GM23338 (cell line): ENCODE measurements around the gene SORCS3. TPM values are rescaled to one million over a fixed set of nuclear protein-coding genes. Genes with fewer than 3 reads are reported as not detected.

Experiments
- ATAC-seq: fragments of 200-7000 bp; cut with Tn5 transposase; 3 replicates; pipeline ENCODE4 v1.9.1; 2020
- DNase-seq: peaks from one replicate; pipeline ENCODE4 v3.0.0-alpha.2; 2015; ENCODE audit warnings: low spot score
- H2AFZ ChIP-seq: fragments of 200-600 bp; sonication (generic); 2 replicates; pipeline ENCODE4 v1.8.0; 2016; ENCODE audit warnings: antibody characterized with exemption, mild to moderate bottlenecking, moderate library complexity
- H3F3A ChIP-seq: fragments of 200-600 bp; sonication (generic); replicated peaks from 2 replicates; pipeline ENCODE4 v1.8.0; 2017; ENCODE audit warnings: antibody characterized with exemption, mixed run types, low read depth
- H3K27ac ChIP-seq: fragments of 200-600 bp; sonication (generic); 2 replicates; pipeline ENCODE4 v1.6.1; 2016; ENCODE audit warnings: low read depth
- H3K27me3 ChIP-seq: fragments of 200-600 bp; sonication (generic); 2 replicates; pipeline ENCODE4 v1.8.0; 2016; ENCODE audit warnings: mild to moderate bottlenecking, mixed run types, moderate library complexity; ENCODE audit not compliant: insufficient read depth
- H3K36me3 ChIP-seq: fragments of 200-600 bp; sonication (generic); 2 replicates; pipeline ENCODE4 v1.8.0; 2016; ENCODE audit warnings: mild to moderate bottlenecking; ENCODE audit not compliant: insufficient read depth
- H3K4me1 ChIP-seq: fragments of 200-600 bp; sonication (generic); 2 replicates; pipeline ENCODE4 v1.8.0; 2016; ENCODE audit warnings: mild to moderate bottlenecking, moderate library complexity; ENCODE audit not compliant: insufficient read depth
- H3K4me2 ChIP-seq: fragments of 200-600 bp; sonication (generic); 2 replicates; pipeline ENCODE4 v1.7.1; 2017; ENCODE audit warnings: mixed run types
- H3K4me3 ChIP-seq: fragments of 200-600 bp; sonication (generic); 2 replicates; pipeline ENCODE4 v1.6.1; 2016; ENCODE audit warnings: mixed run types
- H3K79me2 ChIP-seq: fragments of 200-600 bp; sonication (generic); replicated peaks from 2 replicates; pipeline ENCODE4 v1.8.0; 2017; ENCODE audit warnings: mild to moderate bottlenecking; ENCODE audit not compliant: insufficient read depth
- H3K9me2 ChIP-seq: fragments of 200-600 bp; sonication (generic); 2 replicates; pipeline ENCODE4 v1.8.0; 2017; ENCODE audit not compliant: insufficient read depth
- H4K20me1 ChIP-seq: fragments of 200-600 bp; sonication (generic); replicated peaks from 2 replicates; pipeline ENCODE4 v1.8.0; 2017; ENCODE audit warnings: mild to moderate bottlenecking; ENCODE audit not compliant: insufficient read depth
- H3K27ac Mint-ChIP-seq: 2 replicates; pipeline ENCODE4 v1.8.0; 2020; ENCODE audit warnings: inconsistent platforms, mild to moderate bottlenecking, moderate library complexity, mixed read lengths
- H3K27me3 Mint-ChIP-seq: 3 replicates; pipeline ENCODE4 v1.8.0; 2022; ENCODE audit warnings: low read depth, mild to moderate bottlenecking, moderate library complexity, mixed read lengths, inconsistent platforms; ENCODE audit not compliant: insufficient read depth, poor library complexity
- H3K36me3 Mint-ChIP-seq: 3 replicates; pipeline ENCODE4 v1.8.0; 2021; ENCODE audit warnings: low read depth, mild to moderate bottlenecking, inconsistent platforms, moderate library complexity, mixed read lengths
- H3K4me1 Mint-ChIP-seq: 3 replicates; pipeline ENCODE4 v1.8.0; 2020; ENCODE audit warnings: mild to moderate bottlenecking, inconsistent platforms, mixed read lengths
- H3K4me3 Mint-ChIP-seq: 3 replicates; pipeline ENCODE4 v1.8.0; 2021; ENCODE audit warnings: moderate library complexity, mild to moderate bottlenecking, inconsistent platforms, mixed read lengths
- H3K9me3 Mint-ChIP-seq: 3 replicates; pipeline ENCODE4 v1.8.0; 2020; ENCODE audit warnings: moderate library complexity, mild to moderate bottlenecking, inconsistent platforms, mixed read lengths
- EZH2 ChIP-seq: fragments of 200-600 bp; sonication (generic); IDR thresholded peaks from one replicate; pipeline ENCODE4 v1.8.0; 2017; ENCODE audit warnings: antibody characterized with exemption, mild to moderate bottlenecking, low read depth; ENCODE audit not compliant: unreplicated experiment
- JUNB ChIP-seq: IDR thresholded peaks from one replicate; pipeline ENCODE4 v1.6.1; 2016; ENCODE audit warnings: antibody characterized with exemption; ENCODE audit not compliant: unreplicated experiment
- STAT1 ChIP-seq: IDR thresholded peaks from one replicate; pipeline ENCODE4 v1.6.1; 2016; ENCODE audit warnings: antibody characterized with exemption; ENCODE audit not compliant: unreplicated experiment
- ZNF114 ChIP-seq: fragments of 250-450 bp; sonication (Bioruptor Pico); IDR thresholded peaks from 2 replicates; pipeline ENCODE4 v1.5.0; 2020; ENCODE audit warnings: mild to moderate bottlenecking, moderate library complexity
- polyA plus RNA-seq: library from polyadenylated mRNA; unstranded; fragments of >200 nt; fragmentation: Nextera tagmentation; extraction: Ambion mirVana; gene quantifications from 2 replicates; pipeline ENCODE4 v1.2.1, GENCODE V29; 2016
- total RNA-seq: library from RNA; depleted of rRNA; stranded (reverse); fragments of >200 nt; shearing (Covaris generic); gene quantifications from 2 replicates; pipeline ENCODE4 v1.2.3, GENCODE V29; 2014
- TF ChIP-seq, protein P1 (sequence below): IDR thresholded peaks from one replicate; pipeline ENCODE4 v1.6.1; 2018; ENCODE audit warnings: antibody characterized with exemption; ENCODE audit not compliant: unreplicated experiment
- TF ChIP-seq, protein P2 (sequence below), 2 experiments: fragments of 200-600 bp in 1 of 2; sonication (generic) in 1 of 2; conservative IDR thresholded peaks; 2 replicates each; pipeline versions ENCODE4 v1.5.1 to v1.6.1; 2016 to 2017; ENCODE audit warnings: antibody characterized with exemption in 2 of 2, low read depth in 2 of 2, mild to moderate bottlenecking in 2 of 2, moderate library complexity in 1 of 2

Gene SORCS3
- total and polyA plus RNA-seq, 2 experiments from 2014 or later: 0.37 to 1.4 TPM

DNA sequence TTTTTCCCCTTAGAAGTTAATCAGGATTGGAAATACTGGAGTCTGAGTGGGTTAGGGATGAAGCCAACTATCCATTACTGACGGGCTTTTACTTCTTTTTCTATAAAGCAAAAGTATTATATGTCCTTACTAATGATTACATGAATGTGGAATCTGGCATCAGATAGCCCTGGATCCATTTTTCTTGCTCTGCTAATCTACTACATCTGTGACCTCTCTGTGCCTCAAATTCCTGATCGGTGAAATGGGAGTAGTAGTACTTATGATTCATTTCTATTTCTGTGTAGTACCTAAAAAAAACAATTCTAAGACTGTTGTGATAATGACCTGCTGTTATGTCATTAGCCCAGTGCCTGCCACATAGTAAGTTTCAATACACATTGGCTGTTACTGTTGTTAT, 621.6 kb downstream of the SORCS3 start:
- H3K4me1 ChIP-seq: peaks cover 15% of the 10 kb centered on the region
- Mint-ChIP-seq H3K27ac (0 out of 2 replicates have a peak overlapping the region, but pooled peaks have one; percentile 69), H3K9me3 (no peaks in the 10 kb centered on the region), H3K4me3 (no peak overlapping the region), H3K4me1 (peaks cover 11% of the 10 kb centered on the region; the same call in 2 of the 3 replicates), H3K36me3 (no peaks in the 10 kb centered on the region), H3K27me3 (no peaks in the 10 kb centered on the region)
- no peaks in the 10 kb centered on the region for H3K9me2 ChIP-seq
- no peak overlapping the region for H3K4me3 ChIP-seq
- H3K27me3 ChIP-seq: no peaks in the 10 kb centered on the region
- H3K27ac ChIP-seq: no peak overlapping the region
- no peaks in the 10 kb centered on the region for H3F3A ChIP-seq
- H4K20me1 ChIP-seq: no peaks in the 10 kb centered on the region
- H3K4me2 ChIP-seq: no peak overlapping the region
- H3K79me2 ChIP-seq: no peaks in the 10 kb centered on the region
- H3K36me3 ChIP-seq: no peaks in the 10 kb centered on the region
- ATAC-seq: no peak
- TF ChIP-seq, protein P1, sequence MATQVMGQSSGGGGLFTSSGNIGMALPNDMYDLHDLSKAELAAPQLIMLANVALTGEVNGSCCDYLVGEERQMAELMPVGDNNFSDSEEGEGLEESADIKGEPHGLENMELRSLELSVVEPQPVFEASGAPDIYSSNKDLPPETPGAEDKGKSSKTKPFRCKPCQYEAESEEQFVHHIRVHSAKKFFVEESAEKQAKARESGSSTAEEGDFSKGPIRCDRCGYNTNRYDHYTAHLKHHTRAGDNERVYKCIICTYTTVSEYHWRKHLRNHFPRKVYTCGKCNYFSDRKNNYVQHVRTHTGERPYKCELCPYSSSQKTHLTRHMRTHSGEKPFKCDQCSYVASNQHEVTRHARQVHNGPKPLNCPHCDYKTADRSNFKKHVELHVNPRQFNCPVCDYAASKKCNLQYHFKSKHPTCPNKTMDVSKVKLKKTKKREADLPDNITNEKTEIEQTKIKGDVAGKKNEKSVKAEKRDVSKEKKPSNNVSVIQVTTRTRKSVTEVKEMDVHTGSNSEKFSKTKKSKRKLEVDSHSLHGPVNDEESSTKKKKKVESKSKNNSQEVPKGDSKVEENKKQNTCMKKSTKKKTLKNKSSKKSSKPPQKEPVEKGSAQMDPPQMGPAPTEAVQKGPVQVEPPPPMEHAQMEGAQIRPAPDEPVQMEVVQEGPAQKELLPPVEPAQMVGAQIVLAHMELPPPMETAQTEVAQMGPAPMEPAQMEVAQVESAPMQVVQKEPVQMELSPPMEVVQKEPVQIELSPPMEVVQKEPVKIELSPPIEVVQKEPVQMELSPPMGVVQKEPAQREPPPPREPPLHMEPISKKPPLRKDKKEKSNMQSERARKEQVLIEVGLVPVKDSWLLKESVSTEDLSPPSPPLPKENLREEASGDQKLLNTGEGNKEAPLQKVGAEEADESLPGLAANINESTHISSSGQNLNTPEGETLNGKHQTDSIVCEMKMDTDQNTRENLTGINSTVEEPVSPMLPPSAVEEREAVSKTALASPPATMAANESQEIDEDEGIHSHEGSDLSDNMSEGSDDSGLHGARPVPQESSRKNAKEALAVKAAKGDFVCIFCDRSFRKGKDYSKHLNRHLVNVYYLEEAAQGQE: no peak
- TF ChIP-seq STAT1: no peak
- TF ChIP-seq ZNF114 (CRISPR knock-in tag): no peak
- TF ChIP-seq EZH2: no peak
- TF ChIP-seq, protein P2, sequence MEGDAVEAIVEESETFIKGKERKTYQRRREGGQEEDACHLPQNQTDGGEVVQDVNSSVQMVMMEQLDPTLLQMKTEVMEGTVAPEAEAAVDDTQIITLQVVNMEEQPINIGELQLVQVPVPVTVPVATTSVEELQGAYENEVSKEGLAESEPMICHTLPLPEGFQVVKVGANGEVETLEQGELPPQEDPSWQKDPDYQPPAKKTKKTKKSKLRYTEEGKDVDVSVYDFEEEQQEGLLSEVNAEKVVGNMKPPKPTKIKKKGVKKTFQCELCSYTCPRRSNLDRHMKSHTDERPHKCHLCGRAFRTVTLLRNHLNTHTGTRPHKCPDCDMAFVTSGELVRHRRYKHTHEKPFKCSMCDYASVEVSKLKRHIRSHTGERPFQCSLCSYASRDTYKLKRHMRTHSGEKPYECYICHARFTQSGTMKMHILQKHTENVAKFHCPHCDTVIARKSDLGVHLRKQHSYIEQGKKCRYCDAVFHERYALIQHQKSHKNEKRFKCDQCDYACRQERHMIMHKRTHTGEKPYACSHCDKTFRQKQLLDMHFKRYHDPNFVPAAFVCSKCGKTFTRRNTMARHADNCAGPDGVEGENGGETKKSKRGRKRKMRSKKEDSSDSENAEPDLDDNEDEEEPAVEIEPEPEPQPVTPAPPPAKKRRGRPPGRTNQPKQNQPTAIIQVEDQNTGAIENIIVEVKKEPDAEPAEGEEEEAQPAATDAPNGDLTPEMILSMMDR (conservative IDR thresholded peaks at IDR 0.05; ENCODE audit: low read depth in 2 of 2): no peak
- H2AFZ ChIP-seq: no peak overlapping the region
- DNase-seq: no peak

DNA sequence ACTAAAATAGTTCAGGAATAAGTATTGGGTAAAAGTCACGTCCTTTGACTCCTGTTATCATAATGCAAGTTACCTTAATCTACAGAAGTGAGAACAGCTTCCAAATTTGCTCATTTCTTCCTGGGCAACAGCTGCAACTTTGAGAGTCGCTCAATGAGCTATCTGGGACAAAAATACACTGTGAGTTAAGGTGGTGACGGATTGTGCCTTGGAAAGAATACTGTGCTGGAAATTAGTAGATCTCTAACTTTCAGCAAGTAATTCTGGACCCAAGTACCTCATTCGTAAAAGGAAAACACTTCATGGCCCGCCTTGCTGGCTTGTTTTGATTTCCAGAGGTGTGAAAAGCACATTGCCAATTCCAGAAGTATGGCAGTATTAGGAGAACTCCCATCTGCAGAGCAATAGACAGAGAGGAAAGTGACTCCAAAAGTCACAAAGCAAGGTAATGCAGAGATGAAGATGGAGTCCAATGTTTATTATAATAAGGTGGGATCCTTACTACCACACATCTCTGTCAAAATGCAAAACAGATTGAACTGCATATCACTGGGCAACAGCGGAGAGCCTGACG, 626.0 kb downstream of the SORCS3 start:
- Mint-ChIP-seq H3K9me3 (no peaks in the 10 kb centered on the region), H3K36me3 (no peaks in the 10 kb centered on the region), H3K4me1 (peaks cover 11% of the 10 kb centered on the region; the same call in 2 of the 3 replicates), H3K27ac (no peak overlapping the region), H3K27me3 (no peaks in the 10 kb centered on the region), H3K4me3 (no peak overlapping the region)
- no peaks in the 10 kb centered on the region for H4K20me1 ChIP-seq
- H3K27ac ChIP-seq: no peak overlapping the region
- H3K36me3 ChIP-seq: no peaks in the 10 kb centered on the region
- DNase-seq: no peak
- TF ChIP-seq, protein P2 (conservative IDR thresholded peaks at IDR 0.05; ENCODE audit: low read depth in 2 of 2): no peak
- no peak for TF ChIP-seq JUNB
- peaks cover 6% of the 10 kb centered on the region; the same call in 1 of the 2 replicates for H3K9me2 ChIP-seq
- peaks cover 15% of the 10 kb centered on the region for H3K4me1 ChIP-seq
- no peak overlapping the region for H3K4me3 ChIP-seq
- no peak for ATAC-seq
- no peak overlapping the region for H2AFZ ChIP-seq
- H3K79me2 ChIP-seq: no peaks in the 10 kb centered on the region
- no peaks in the 10 kb centered on the region for H3K27me3 ChIP-seq
- no peaks in the 10 kb centered on the region for H3F3A ChIP-seq
- no peak overlapping the region for H3K4me2 ChIP-seq
